ENCODE results near the gene PON2.

Gene PON2

GRCh38 chr7:95421000-95421846 lies 13.6 kb downstream of the PON2 start:
- DNase-seq (ENCODE audit: low read depth), result peak; percentile 25
- TF ChIP-seq CTCF (conservative IDR thresholded peaks at IDR 0.05; ENCODE audit: low read length), result no peak

GRCh38 chr7:95412075-95412474 lies 22.8 kb downstream of the PON2 start:
- no peak overlapping the region for H3K4me3 ChIP-seq (ENCODE audit: low read length)
- DNase-seq (ENCODE audit: low read depth), result no peak
- no peak for TF ChIP-seq CTCF (conservative IDR thresholded peaks at IDR 0.05; ENCODE audit: low read length)

More at GRCh38 chr7:95421000-95421846, 13.6 kb downstream of the PON2 start:
- no peak overlapping the region for H3K4me3 ChIP-seq (ENCODE audit: low read length)

GRCh38 chr7:95411666-95412065 lies 23.2 kb downstream of the PON2 start:
- TF ChIP-seq CTCF (conservative IDR thresholded peaks at IDR 0.05; ENCODE audit: low read length), result no peak
- H3K4me3 ChIP-seq (ENCODE audit: low read length), result no peak overlapping the region
- DNase-seq (ENCODE audit: low read depth), result no peak

- no peak for TF ChIP-seq CTCF (conservative IDR thresholded peaks at IDR 0.05; ENCODE audit: low read length)
- H3K4me3 ChIP-seq (ENCODE audit: low read length), result no peak overlapping the region
- no peak for DNase-seq (ENCODE audit: low read depth)
Measured at GRCh38 chr7:95411036-95411435, 23.8 kb downstream of the PON2 start.

GRCh38 chr7:95407751-95408150 lies 27.1 kb downstream of the PON2 start:
- DNase-seq (ENCODE audit: low read depth), result no peak
- H3K4me3 ChIP-seq (ENCODE audit: low read length), result no peak overlapping the region
- TF ChIP-seq CTCF (conservative IDR thresholded peaks at IDR 0.05; ENCODE audit: low read length), result no peak

- no peak overlapping the region for H3K4me3 ChIP-seq (ENCODE audit: low read length)
- no peak for DNase-seq (ENCODE audit: low read depth)
- no peak for TF ChIP-seq CTCF (conservative IDR thresholded peaks at IDR 0.05; ENCODE audit: low read length)
Measured at GRCh38 chr7:95405800-95406199, 29.0 kb downstream of the PON2 start.

- no peak for DNase-seq (ENCODE audit: low read depth)
- no peak for TF ChIP-seq CTCF (conservative IDR thresholded peaks at IDR 0.05; ENCODE audit: low read length)
- H3K4me3 ChIP-seq (ENCODE audit: low read length), result no peak overlapping the region
Measured at GRCh38 chr7:95405208-95405607, 29.6 kb downstream of the PON2 start.

Measured in AG10803 (cell line).